HG02610 (cell line): ENCODE measurements around the gene ZNF579.
"Not testable (repeated sequence)": the region's sequence is repeated elsewhere in the genome, so short reads cannot be mapped to it uniquely, and the experiment has no call there.

Experiments
- ATAC-seq: cut with Tn5 transposase; IDR thresholded peaks from one replicate; pipeline ENCODE4 v1.9.1; 2021; ENCODE audit warnings: mild to moderate bottlenecking, moderate library complexity; ENCODE audit not compliant: unreplicated experiment

The ZNF579 gene

GRCh38 chr19:55573929-55574328, 6.7 kb downstream of the ZNF579 start:
- ATAC-seq: not testable (repeated sequence)

DNA sequence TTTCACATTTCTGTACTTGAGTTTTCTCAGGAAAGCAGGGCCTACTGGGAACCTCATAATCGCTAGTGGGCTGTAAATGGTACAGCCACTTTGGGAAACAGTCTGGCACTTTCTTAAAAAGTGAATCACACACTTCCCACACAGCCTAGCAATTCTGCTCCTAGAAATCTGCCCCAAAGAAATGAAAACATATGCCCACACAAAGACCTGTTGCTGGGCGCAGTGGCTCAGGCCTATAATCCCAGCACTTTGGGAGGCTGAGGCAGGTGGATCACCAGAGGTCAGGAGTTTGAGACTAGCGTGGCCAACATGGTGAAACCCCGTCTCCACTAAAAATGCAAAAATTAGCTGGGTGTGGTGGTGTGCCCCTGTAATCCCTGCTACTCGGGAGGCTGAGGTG, 11.2 kb downstream of the ZNF579 start:
- ATAC-seq: not testable (repeated sequence)

DNA sequence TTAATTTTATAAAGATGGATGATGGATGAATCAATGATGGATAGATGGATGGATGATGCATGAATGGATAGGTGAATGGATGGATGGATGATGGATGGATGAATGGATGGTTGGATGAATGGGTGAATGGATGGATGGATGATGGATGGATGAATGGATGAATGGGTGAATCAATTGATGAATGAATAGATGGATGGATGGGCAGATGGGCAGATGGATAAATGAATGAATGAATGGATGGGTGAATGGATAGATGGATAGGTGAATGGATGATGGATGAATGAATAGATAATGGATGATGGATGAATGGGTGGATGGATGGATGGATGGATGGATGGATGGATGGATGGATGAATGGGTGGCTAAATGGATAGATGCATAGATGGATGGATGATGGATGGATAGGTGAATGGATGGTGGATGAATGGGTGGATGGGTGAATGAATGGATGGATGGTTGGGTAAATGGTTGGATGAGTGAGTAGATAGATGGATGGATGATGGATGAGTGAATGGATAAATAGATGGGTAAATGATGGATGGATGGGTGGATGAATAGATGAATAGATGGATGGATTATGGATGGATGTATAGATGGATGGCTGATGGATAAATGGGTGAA, 12.8 kb downstream of the ZNF579 start:
- ATAC-seq: no peak

DNA sequence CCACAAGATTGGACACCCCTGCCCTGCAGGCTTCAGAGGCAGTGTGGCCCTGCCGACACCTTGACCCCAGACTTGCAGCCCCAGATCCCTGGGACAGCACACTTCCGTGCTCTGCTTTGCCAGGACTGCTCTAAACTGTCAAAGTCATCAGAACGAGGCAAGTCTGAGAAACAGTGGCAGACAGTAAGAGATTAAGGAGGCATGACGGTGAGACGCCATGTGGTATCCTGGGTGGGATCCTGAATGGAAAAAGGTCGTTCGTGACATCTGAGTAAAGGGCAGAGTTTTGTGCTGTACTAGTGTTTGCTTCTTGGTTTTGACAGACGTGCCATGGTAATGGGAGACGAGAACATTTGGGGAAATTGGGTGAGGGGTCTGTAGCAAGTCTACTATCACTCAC, 13.8 kb downstream of the ZNF579 start:
- ATAC-seq: no peak

- no peak for ATAC-seq
These were observed 17.4 kb downstream of the ZNF579 start for GRCh38 chr19:55563261-55563690.

GRCh38 chr19:55559684-55560083, 21.0 kb downstream of the ZNF579 start:
- no peak for ATAC-seq

DNA sequence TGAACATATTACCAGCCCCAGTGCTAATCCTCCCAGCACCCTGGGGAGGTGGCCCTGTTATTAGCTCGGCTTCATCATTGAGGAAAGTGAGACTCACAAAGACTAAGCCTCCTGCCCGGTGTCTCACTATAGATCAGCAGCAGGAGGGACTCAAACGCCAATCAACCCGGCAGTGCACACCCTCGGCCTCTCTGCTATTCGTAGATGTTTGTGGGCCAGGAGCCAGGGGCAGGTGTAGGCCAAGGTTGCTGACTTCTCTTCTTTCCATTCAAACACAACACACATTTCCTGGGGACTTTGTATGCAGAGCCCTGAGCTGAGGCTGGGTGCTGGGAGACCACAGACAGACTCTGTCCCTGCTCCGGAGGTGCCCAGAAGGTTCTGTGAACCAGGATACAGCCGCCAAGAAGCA, 25.9 kb downstream of the ZNF579 start:
- ATAC-seq: no peak

DNA sequence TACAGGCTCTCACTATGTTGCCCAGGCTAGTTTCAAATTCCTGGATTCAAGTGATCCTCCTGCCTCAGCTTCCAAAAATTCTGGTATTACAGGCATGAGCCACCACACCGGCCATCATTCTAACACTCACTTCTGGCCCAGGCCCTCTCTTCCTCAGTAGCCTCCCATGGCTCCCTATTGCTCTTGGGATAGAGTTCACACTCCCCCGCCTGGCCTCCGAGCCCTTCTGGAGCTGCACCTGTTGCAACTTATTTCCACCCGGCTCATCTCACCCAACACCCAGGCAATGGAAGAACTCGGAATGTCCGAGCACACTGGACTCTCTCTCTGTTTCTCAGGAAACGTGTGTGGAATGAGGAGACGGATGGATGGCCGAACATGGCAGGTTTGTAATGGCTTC, 26.3 kb downstream of the ZNF579 start:
- ATAC-seq: no peak

DNA sequence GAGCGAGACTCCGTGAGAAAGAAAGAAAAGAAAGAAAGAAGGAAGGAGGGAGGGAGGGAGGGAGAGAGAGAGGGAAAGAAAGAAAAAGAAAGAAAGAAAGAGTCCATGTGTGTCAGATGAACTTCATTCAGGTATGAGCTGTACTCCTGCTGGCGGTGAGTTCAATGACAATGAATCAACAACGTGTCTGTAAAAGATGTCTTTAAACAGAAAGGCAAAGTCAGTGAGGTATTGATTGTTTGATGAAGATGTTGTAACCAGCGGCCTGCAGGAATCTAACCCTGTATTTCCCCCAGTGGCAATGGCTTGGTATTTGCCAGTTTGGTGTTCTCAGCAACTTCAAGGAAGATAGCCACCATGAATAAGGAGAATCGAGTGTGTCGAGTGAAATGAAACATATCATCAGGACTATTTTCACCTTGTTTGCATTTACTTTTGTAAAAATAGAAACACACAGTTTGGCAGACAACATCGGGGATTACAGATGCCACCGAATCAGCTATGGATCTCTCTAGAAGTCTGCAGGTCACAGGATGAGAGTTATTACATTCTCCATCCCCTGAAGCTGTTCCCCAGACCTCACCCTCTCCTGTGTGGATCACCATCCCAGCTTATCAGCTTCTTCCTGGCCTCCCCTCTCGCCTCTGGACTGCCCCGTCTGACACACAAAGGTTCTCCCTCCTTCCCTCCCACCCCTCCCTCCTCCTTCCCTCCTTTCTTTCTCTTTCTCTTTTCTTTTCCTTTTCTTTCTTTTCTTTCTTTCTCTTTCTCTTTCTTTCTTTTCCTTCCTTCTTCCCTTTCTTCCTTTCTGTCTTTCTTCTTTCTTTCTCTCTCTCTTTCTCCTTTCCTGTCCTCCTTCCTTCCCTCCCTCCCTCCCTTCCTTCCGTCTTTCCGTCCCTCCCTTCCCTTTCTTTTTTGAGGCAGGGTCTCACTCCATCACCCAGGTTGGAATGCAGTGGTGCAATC, 27.1 kb downstream of the ZNF579 start:
- no peak for ATAC-seq

GRCh38 chr19:55552620-55553019, 28.0 kb downstream of the ZNF579 start:
- no peak for ATAC-seq

GRCh38 chr19:55552206-55552605, 28.4 kb downstream of the ZNF579 start:
- ATAC-seq: no peak

DNA sequence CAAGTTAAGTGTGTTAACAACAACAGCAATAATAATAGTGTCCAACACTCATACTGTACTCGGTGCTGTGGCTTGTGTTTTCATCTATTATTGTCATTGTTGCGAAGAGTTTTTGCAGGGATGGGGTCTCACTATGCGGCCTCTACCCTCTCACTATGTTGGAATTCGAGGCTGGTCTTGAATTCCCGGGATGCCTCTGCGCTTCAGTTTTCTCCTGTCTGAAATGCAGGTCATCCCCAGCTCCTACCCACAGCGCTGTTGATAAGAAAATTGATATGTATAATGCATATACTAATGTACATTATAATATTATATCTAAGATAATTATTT, 30.4 kb downstream of the ZNF579 start:
- no peak for ATAC-seq

- ATAC-seq: no peak
These were observed 30.9 kb downstream of the ZNF579 start for GRCh38 chr19:55549500-55550320.

DNA sequence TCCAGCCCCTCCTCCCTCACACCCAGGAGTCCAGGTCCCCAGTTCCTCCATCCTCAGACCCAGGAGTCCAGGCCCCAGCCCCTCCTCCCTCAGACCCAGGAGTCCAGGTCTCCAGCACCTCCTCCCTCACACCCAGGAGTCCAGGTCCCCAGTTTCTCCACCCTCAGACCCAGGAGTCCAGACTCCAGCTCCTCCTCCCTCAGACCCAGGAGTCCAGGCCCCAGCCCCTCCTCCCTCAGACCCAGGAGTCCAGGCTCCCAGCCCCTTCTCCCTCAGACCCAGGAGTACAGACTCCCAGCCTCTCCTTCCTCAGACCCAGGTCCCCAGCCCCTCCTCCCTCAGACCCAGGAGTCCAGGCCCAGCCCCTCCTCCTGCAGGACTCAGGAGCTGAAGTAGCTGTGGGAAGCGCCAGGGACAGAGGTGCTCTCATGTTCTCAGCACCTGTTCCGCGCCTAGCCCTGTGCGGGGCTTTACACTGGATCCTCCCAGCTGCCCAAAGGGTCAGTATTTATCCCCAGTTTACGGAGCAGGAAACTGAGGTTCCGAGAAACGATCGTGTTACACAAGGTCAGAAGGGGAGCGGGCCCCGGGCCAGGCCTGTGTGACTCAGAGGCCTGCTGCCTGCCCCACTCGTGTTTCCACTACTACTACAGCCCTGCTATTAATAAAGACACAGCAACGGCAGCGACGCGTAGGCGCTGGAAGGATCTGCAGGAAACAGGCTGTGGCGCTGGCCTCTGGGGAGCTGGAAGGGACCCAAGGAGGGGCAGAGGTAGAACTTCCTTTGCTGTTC, 33.6 kb downstream of the ZNF579 start:
- no peak for ATAC-seq

- no peak for ATAC-seq
These were observed 34.6 kb downstream of the ZNF579 start for GRCh38 chr19:55546011-55546410.

- ATAC-seq: no peak
These were observed 35.2 kb downstream of the ZNF579 start, which contains the start of gene SBK3 for GRCh38 chr19:55545443-55545842. SBK3 (minus strand) TSS chr19:55545543; CDS start chr19:55545543, 0 bp downstream.

DNA sequence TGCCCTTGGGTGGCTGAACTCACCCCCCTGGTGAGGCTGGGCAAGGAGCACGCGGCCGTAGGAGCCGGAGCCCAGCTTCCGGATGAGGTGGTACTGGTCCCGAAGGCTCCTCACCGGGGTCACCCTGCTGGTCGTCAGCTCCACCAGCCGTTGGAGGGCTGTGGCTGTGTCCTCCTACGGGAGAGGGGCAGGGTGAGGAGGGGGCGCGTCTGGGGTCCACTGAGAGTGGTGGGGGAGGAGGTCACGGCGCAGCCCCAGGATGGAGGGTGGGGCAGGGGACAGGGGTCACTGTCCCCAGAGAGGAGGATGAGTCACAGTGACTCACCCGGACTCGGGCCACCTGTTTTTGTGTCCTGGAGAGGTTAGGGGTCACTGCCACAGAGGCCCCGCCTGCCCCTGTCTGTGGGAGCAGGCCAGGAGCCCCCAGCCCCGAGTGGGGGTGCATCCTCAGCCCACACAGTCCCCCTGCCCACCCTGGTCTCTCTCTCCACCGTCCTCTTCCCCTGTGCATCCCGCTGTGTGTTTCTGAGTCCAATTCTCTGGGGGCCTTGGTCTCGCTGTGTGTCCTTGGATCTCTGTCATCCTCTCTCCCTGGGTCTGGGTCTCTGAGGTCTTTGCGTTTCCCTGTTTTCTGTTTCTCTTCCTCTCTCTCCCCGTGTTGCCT, 35.7 kb downstream of the ZNF579 start:
- no peak for ATAC-seq

DNA sequence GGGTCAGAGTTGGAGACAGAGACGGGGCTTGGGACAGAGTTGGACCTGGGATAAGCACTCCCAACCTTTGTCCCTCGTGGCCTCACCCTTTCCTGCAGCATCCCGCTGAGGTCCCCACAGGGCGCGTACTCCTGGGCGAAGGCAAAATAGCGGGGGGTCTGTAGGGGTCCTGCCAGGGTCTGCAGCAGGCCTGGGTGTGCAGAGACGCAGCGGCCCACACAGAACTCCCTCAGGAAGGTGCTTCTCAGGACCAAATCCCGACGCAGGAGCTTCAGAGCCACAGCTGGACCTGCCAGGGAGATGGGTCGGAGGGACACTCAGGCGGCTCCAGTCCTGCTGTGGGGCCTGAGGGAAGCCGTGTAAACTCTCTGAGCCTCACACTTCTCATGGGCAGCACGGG, 36.6 kb downstream of the ZNF579 start:
- ATAC-seq: no peak

DNA sequence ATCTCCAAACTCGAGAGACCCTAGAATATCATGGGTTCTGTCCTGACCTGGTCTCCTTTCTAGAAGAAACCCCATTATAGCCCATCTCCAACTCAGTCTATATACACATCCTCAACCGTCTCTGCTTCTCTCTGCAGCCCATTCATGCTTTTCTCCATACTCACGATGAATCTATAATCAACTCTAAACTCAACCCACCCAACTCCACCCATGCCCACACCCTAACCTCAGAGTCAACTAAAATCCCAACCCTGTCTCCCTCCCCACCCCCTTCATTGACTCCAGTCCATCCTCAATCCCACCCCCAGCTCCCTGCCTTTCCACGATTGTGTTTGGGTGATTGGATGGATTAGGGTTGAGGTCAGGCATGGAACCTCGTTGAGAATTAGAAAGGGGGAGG, 37.1 kb downstream of the ZNF579 start:
- no peak for ATAC-seq

DNA sequence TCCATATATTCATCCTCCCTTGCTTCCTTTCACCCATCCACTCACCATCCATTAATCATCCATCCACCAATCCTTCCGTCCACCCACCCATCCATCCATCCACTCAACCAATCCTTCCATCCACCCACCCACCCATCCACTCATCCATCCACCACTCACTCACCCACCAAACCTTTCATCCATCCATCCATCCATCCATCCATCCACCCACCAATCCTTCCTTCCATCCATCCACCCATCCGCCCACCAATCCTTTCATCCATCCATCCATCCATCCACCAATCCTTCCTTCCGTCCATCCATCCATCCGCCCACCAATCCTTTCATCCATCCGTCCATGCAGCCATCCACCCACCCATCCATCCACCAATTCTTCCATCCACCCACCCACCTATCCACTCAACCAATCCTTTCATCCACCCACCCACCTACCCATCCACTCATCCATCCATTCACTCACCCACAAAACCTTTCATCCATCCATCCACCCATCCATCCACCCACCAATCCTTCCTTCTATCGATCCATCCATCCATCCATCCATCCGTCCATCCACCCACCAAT, 38.3 kb downstream of the ZNF579 start:
- ATAC-seq: no peak
